BE2C (cell line): Measurements from ENCODE around the gene MAK.
"Not testable (repeated sequence)": the region's sequence is repeated elsewhere in the genome, so short reads cannot be mapped to it uniquely, and the experiment has no call there.

Experiments used
- DNase-seq: peaks from one replicate; pipeline ENCODE4 v3.0.0-alpha.2; 2020
- H3K27me3 ChIP-seq: fragments of 250-450 bp; sonication (Bioruptor Pico); 2 replicates; pipeline ENCODE4 v1.5.1; 2020; ENCODE audit warnings: mild to moderate bottlenecking
- H3K36me3 ChIP-seq: fragments of 250-450 bp; sonication (Bioruptor Pico); 2 replicates; pipeline ENCODE4 v1.5.1; 2020; ENCODE audit warnings: mild to moderate bottlenecking
- H3K4me1 ChIP-seq: fragments of 250-450 bp; sonication (Bioruptor Pico); 2 replicates; pipeline ENCODE4 v1.5.1; 2020
- H3K4me3 ChIP-seq: 2 replicates; pipeline ENCODE4 v1.5.1; 2011; ENCODE audit warnings: low read depth, low read length
- H3K9me3 ChIP-seq: fragments of 250-450 bp; sonication (Bioruptor Pico); 2 replicates; pipeline ENCODE4 v1.5.1; 2020
- CTCF ChIP-seq: IDR thresholded peaks from 2 replicates; pipeline ENCODE4 v1.5.1; 2012; ENCODE audit warnings: mild to moderate bottlenecking, low read depth, low read length

MAK gene

GRCh38 chr6:10722570-10722819, 115.8 kb downstream of the MAK start:
- H3K4me1 ChIP-seq, result peaks cover 7% of the 10 kb centered on the region
- no peak for TF ChIP-seq CTCF
- peaks cover 4% of the 10 kb centered on the region for H3K36me3 ChIP-seq
- peak overlapping the region; percentile 85 for H3K4me3 ChIP-seq
- H3K27me3 ChIP-seq, result no peaks in the 10 kb centered on the region
- H3K9me3 ChIP-seq, result no peaks in the 10 kb centered on the region; the same call in 1 of the 2 replicates
- no peak for DNase-seq

GRCh38 chr6:10721850-10722569, 116.3 kb downstream of the MAK start:
- no peak for DNase-seq
- H3K4me1 ChIP-seq, result peaks cover 7% of the 10 kb centered on the region
- peaks cover 4% of the 10 kb centered on the region for H3K36me3 ChIP-seq
- H3K4me3 ChIP-seq, result peak overlapping the region; percentile 85
- no peaks in the 10 kb centered on the region for H3K27me3 ChIP-seq
- no peak for TF ChIP-seq CTCF
- no peaks in the 10 kb centered on the region; the same call in 1 of the 2 replicates for H3K9me3 ChIP-seq

GRCh38 chr6:10720960-10721849, 117.1 kb downstream of the MAK start:
- H3K4me1 ChIP-seq, H3K27me3 ChIP-seq, H3K9me3 ChIP-seq, DNase-seq, H3K36me3 ChIP-seq: not testable (repeated sequence)
- H3K4me3 ChIP-seq, result peak overlapping the region; percentile 60

GRCh38 chr6:10720265-10720959, 117.9 kb downstream of the MAK start:
- Histone ChIP-seq H3K4me3 (peak overlapping the region; percentile 60), H3K27me3 (no peaks in the 10 kb centered on the region), H3K36me3 (no peaks in the 10 kb centered on the region), H3K4me1 (peaks cover 7% of the 10 kb centered on the region), H3K9me3 (no peaks in the 10 kb centered on the region; the same call in 1 of the 2 replicates)
- peak; percentile 30 for DNase-seq
- TF ChIP-seq CTCF, result no peak

- H3K27me3 ChIP-seq, result no peaks in the 10 kb centered on the region
- H3K9me3 ChIP-seq, result no peaks in the 10 kb centered on the region; the same call in 1 of the 2 replicates
- TF ChIP-seq CTCF, result no peak
- no peak for DNase-seq
- H3K36me3 ChIP-seq, result no peaks in the 10 kb centered on the region
- H3K4me3 ChIP-seq, result peak overlapping the region; percentile 60
- H3K4me1 ChIP-seq, result peaks cover 7% of the 10 kb centered on the region
These were observed 118.4 kb downstream of the MAK start for GRCh38 chr6:10719964-10720264.

GRCh38 chr6:10719296-10719963, 118.9 kb downstream of the MAK start:
- Histone ChIP-seq H3K36me3 (no peaks in the 10 kb centered on the region), H3K9me3 (no peaks in the 10 kb centered on the region; the same call in 1 of the 2 replicates), H3K4me3 (peak overlapping the region; percentile 60), H3K4me1 (peaks cover 7% of the 10 kb centered on the region), H3K27me3 (no peaks in the 10 kb centered on the region)
- TF ChIP-seq CTCF, result no peak
- peak; percentile 15 for DNase-seq
